GM23248 (cell line): ENCODE results near the gene TARBP2.

Source experiments
- EZH2 ChIP-seq: fragments of 200-600 bp; sonication (generic); IDR thresholded peaks from 2 replicates; pipeline ENCODE4 v1.6.1; 2018; ENCODE audit warnings: antibody characterized with exemption, mild to moderate bottlenecking; ENCODE audit not compliant: insufficient read depth, poor library complexity, severe bottlenecking
- EZH2phosphoT487 ChIP-seq: fragments of 200-600 bp; sonication (generic); IDR thresholded peaks from 2 replicates; pipeline ENCODE4 v1.6.1; 2018; ENCODE audit warnings: antibody characterized with exemption, moderate library complexity, mild to moderate bottlenecking, low read depth; ENCODE audit not compliant: insufficient read depth

GRCh38 chr12:53456654-53457366, 44.3 kb upstream of the TARBP2 start:
- TF ChIP-seq EZH2 (no peak), EZH2phosphoT487 (no peak)
